B cell (primary cell): ENCODE results near the gene TMCC3. TPM values are rescaled to one million over a fixed set of nuclear protein-coding genes. Genes with fewer than 3 reads are reported as not detected.

Source experiments
- ATAC-seq: fragments of 200-7000 bp; cut with Tn5 transposase; one replicate; pipeline ENCODE4 v1.10.0; 2021; ENCODE audit warnings: low read depth, mild to moderate bottlenecking, moderate number of reproducible peaks, moderate library complexity
- CTCF ChIA-PET: fragments of 350-600 bp; sonication (Branson Sonifier 250); formaldehyde crosslinking; loops from one replicate; lab custom pipeline; 2021; ENCODE audit warnings: antibody characterized with exemption, inconsistent platforms; lab: Charles Lee
- POLR2A ChIA-PET: fragments of 350-600 bp; sonication (Branson Sonifier 250); formaldehyde crosslinking; loops from one replicate; lab custom pipeline; 2021; ENCODE audit warnings: antibody characterized with exemption; lab: Charles Lee
- DNase-seq: peaks from one replicate; pipeline ENCODE4 v3.0.0; 2013
- H2AFZ ChIP-seq: 2 replicates; pipeline ENCODE4 v1.6.1; 2012; ENCODE audit warnings: mild to moderate bottlenecking, low read depth, low read length; ENCODE audit not compliant: insufficient read depth, poor library complexity, severe bottlenecking
- H3K27ac ChIP-seq, 2 donors: 1 replicate in 1 of 2; 2 replicates in 1 of 2; pipeline ENCODE4 v1.5.1; 2012 to 2013; ENCODE audit warnings: low read length in 2 of 2, mild to moderate bottlenecking in 2 of 2, moderate library complexity in 1 of 2
- H3K27me3 ChIP-seq, 4 experiments: fragments of 200-600 bp in 1 of 4; sonication (generic) in 1 of 4; replicated peaks in 1 of 4; 1 replicate in 2 of 4; 2 replicates in 2 of 4; pipeline versions ENCODE4 v1.6.1 to v1.7.0; 2013 to 2016; ENCODE audit warnings: low read length in 3 of 4, mild to moderate bottlenecking in 2 of 4, mixed read lengths in 1 of 4, moderate library complexity in 1 of 4; ENCODE audit not compliant: insufficient read depth in 4 of 4, control insufficient read depth in 3 of 4; ENCODE audit errors: control extremely low read depth in 1 of 4
- H3K36me3 ChIP-seq, 2 experiments: replicated peaks in 1 of 2; 1 replicate in 1 of 2; 2 replicates in 1 of 2; pipeline versions ENCODE4 v1.6.1 to v1.7.1; 2013; ENCODE audit warnings: low read length in 1 of 2; ENCODE audit not compliant: insufficient read depth in 2 of 2, control insufficient read depth in 1 of 2; ENCODE audit errors: control extremely low read depth in 1 of 2, extremely low read depth in 1 of 2
- H3K4me1 ChIP-seq, 2 donors: fragments of 200-600 bp in 1 of 2; sonication (generic) in 1 of 2; 1 replicate in 1 of 2; 2 replicates in 1 of 2; pipeline versions ENCODE4 v1.5.1 to v1.6.1; 2013 to 2017; ENCODE audit warnings: low read length in 2 of 2; ENCODE audit not compliant: control insufficient read depth in 2 of 2, insufficient read depth in 2 of 2
- H3K4me2 ChIP-seq: replicated peaks from 2 replicates; pipeline ENCODE3; 2012; ENCODE audit warnings: mild to moderate bottlenecking, low read depth, low read length; ENCODE audit not compliant: poor library complexity, severe bottlenecking
- H3K4me3 ChIP-seq, 5 experiments: fragments of 200-600 bp in 1 of 5; sonication (generic) in 1 of 5; 1 replicate in 3 of 5; 2 replicates in 2 of 5; pipeline versions ENCODE4 v1.5.1 to v1.7.0; 2011 to 2016; ENCODE audit warnings: low read length in 4 of 5, mild to moderate bottlenecking in 4 of 5, low read depth in 2 of 5, control low read depth in 1 of 5, moderate library complexity in 1 of 5; ENCODE audit not compliant: insufficient read depth in 1 of 5; ENCODE audit errors: control extremely low read depth in 1 of 5, extremely low read depth in 1 of 5
- H3K79me2 ChIP-seq: fragments of 200-600 bp; sonication (generic); one replicate; pipeline ENCODE4 v1.6.0; 2016; ENCODE audit warnings: low read length; ENCODE audit not compliant: control insufficient read depth, insufficient read depth
- H3K9ac ChIP-seq: fragments of 200-600 bp; sonication (generic); 2 replicates; pipeline ENCODE4 v1.6.1; 2017; ENCODE audit warnings: mild to moderate bottlenecking, low read length, moderate library complexity
- H3K9me3 ChIP-seq, 3 donors: one replicate each; pipeline versions ENCODE4 v1.6.1 to v1.7.1; 2013; ENCODE audit warnings: low read length in 2 of 3; ENCODE audit not compliant: control insufficient read depth in 2 of 3, insufficient read depth in 1 of 3; ENCODE audit errors: control extremely low read depth in 1 of 3
- H4K20me1 ChIP-seq: 2 replicates; pipeline ENCODE4 v1.6.0; 2012; ENCODE audit warnings: mild to moderate bottlenecking, low read length; ENCODE audit not compliant: insufficient read depth, control insufficient read depth, poor library complexity, severe bottlenecking
- H3K27ac Mint-ChIP-seq: one replicate; pipeline ENCODE4 v1.8.0; 2021; ENCODE audit warnings: mixed read lengths
- H3K27me3 Mint-ChIP-seq: one replicate; pipeline ENCODE4 v1.8.0; 2021; ENCODE audit warnings: mixed read lengths
- H3K4me1 Mint-ChIP-seq: one replicate; pipeline ENCODE4 v1.8.0; 2021; ENCODE audit warnings: mixed read lengths
- H3K4me3 Mint-ChIP-seq: one replicate; pipeline ENCODE4 v1.8.0; 2021; ENCODE audit warnings: mixed read lengths
- H3K9me3 Mint-ChIP-seq: one replicate; pipeline ENCODE4 v1.8.0; 2022; ENCODE audit warnings: mixed read lengths; ENCODE audit not compliant: insufficient read depth
- EZH2 ChIP-seq: IDR thresholded peaks from 2 replicates; pipeline ENCODE4 v1.6.1; 2012; ENCODE audit warnings: borderline replicate concordance, low read depth, mild to moderate bottlenecking, moderate library complexity, low read length; ENCODE audit not compliant: insufficient read depth, poor library complexity, severe bottlenecking
- WGBS: methylation state at CpG from one replicate; pipeline ENCODE4 v1.1.5; 2013; ENCODE audit warnings: missing lambda C conversion rate; ENCODE audit not compliant: insufficient coverage; 5-methylcytosine and 5-hydroxymethylcytosine counted together
- intact Hi-C: fragments of 100-400 bp; cut with micrococcal nuclease; formaldehyde crosslinking; loops from one replicate; pipeline ENCODE4 v1.10.0; 2022
- polyA plus RNA-seq: library from polyadenylated mRNA; depleted of rRNA; stranded (reverse); fragments of >200 nt; gene quantifications from 2 replicates; pipeline ENCODE4 v1.2.3, GENCODE V29; 2012
- total RNA-seq, 2 donors: library from RNA; stranded (reverse); fragments of 120-200 nt in 1 of 2; gene quantifications; 1 replicate in 1 of 2; 2 replicates in 1 of 2; pipeline versions ENCODE4 v1.2.3 to v1.2.4, GENCODE V29; 2013 to 2022
- TF ChIP-seq, protein P1 (sequence below): fragments of 200-600 bp; IDR thresholded peaks from one replicate; pipeline ENCODE4 v1.8.0; 2022; ENCODE audit warnings: antibody characterized with exemption, mild to moderate bottlenecking

The TMCC3 gene
- total and polyA plus RNA-seq, 2 donors (not counting 1 experiment from before 2014, with no cell fraction given) = 4.5 to 8.8 TPM

DNA sequence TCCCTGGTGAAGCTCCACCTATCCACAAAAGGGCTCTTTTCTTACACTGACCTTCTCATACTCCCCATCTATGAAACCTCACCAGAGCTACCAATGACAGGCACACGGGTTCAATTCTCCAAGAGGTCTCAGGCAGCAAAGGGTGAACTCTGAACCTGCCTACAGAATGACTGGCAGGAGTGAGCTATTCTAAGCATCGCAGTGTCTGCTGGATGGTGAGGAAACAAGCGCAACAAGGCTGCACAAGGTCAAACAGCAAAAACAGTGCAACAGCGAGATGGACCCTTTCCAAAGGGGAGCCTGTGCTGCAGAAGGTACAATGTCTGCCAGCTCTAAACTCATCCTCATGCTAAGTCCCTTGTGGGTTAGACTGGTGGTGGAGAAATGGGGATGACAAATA lies 22.0 kb downstream of the TMCC3 start:
- no peaks in the 10 kb centered on the region for H3K4me1 ChIP-seq
- TF ChIP-seq EZH2 = no peak
- TF ChIP-seq, protein P1, sequence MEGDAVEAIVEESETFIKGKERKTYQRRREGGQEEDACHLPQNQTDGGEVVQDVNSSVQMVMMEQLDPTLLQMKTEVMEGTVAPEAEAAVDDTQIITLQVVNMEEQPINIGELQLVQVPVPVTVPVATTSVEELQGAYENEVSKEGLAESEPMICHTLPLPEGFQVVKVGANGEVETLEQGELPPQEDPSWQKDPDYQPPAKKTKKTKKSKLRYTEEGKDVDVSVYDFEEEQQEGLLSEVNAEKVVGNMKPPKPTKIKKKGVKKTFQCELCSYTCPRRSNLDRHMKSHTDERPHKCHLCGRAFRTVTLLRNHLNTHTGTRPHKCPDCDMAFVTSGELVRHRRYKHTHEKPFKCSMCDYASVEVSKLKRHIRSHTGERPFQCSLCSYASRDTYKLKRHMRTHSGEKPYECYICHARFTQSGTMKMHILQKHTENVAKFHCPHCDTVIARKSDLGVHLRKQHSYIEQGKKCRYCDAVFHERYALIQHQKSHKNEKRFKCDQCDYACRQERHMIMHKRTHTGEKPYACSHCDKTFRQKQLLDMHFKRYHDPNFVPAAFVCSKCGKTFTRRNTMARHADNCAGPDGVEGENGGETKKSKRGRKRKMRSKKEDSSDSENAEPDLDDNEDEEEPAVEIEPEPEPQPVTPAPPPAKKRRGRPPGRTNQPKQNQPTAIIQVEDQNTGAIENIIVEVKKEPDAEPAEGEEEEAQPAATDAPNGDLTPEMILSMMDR = no peak
- ATAC-seq (no peak), DNase-seq (no peak)
- no peak overlapping the region for H3K4me2 ChIP-seq
- peaks cover 0 to 3% of the 10 kb centered on the region in 2 experiments for H3K36me3 ChIP-seq
- peaks cover 13% of the 10 kb centered on the region for H3K79me2 ChIP-seq
- 100% methylated on average over 3 of the region's 4 CpGs for WGBS
- no peaks in the 10 kb centered on the region for H3K27me3 Mint-ChIP-seq
- no peak overlapping the region for H2AFZ ChIP-seq
- peaks cover 4% of the 10 kb centered on the region for H3K9me3 Mint-ChIP-seq
- peaks cover 12% of the 10 kb centered on the region for H4K20me1 ChIP-seq
- intact Hi-C loops = no loop called here
- no peaks in the 10 kb centered on the region for H3K27me3 ChIP-seq
- no peak overlapping the region for H3K4me3 Mint-ChIP-seq
- H3K4me1 Mint-ChIP-seq = peaks cover under 1% of the 10 kb centered on the region
- H3K4me3 ChIP-seq = no peak overlapping the region
- H3K27ac ChIP-seq = no peak overlapping the region
- H3K27ac Mint-ChIP-seq = no peak overlapping the region
- peaks cover 0 to 21% (median 4%) of the 10 kb centered on the region in 3 donors for H3K9me3 ChIP-seq
- no peak overlapping the region for H3K9ac ChIP-seq
- ChIA-PET CTCF (interaction anchor here (0.6 kb wide), 1 partner anchor 793 kb away, joined by 3 read pairs; no protein-coding TSS in a partner anchor), POLR2A (no interaction called here)

DNA sequence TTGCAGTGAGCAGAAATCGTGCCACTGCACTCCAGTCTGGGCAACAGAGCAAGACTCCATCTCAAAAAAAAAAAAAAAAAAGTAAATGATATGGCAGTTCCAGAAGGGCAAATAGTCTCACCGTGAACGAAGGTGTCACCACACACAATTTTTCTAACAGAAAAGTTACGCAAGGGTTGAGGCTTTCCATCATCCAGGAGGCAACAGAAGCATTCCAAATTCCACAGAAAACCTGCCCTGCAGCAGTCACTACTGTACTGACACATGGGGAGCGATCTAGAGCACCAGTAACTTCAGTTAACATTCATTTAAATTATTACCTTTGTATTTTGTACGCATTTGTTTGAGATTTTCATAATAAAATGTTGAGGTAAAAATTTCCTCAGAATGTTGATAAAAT lies 24.8 kb downstream of the TMCC3 start:
- H3K9me3 ChIP-seq = peaks cover 0 to 21% (median 4%) of the 10 kb centered on the region in 3 donors
- peaks cover 4% of the 10 kb centered on the region for H4K20me1 ChIP-seq
- H3K36me3 ChIP-seq = peaks cover 0 to 3% of the 10 kb centered on the region in 2 experiments
- WGBS = 100% methylated on average over 3 of the region's 6 CpGs
- no peak for DNase-seq
- H3K9ac ChIP-seq = no peak overlapping the region
- H3K27ac ChIP-seq = no peak overlapping the region
- no peak for ATAC-seq
- TF ChIP-seq, protein P1 = no peak
- TF ChIP-seq EZH2 = no peak
- H3K79me2 ChIP-seq = peaks cover 11% of the 10 kb centered on the region
- H3K4me2 ChIP-seq = no peak overlapping the region
- Mint-ChIP-seq H3K4me1 (peaks cover 19% of the 10 kb centered on the region), H3K4me3 (no peak overlapping the region), H3K27me3 (no peaks in the 10 kb centered on the region), H3K27ac (no peak overlapping the region), H3K9me3 (peaks cover 4% of the 10 kb centered on the region)
- intact Hi-C loops = no loop called here
- POLR2A ChIA-PET = no interaction called here
- CTCF ChIA-PET = no interaction called here
- no peak overlapping the region for H3K4me3 ChIP-seq
- H3K27me3 ChIP-seq = no peaks in the 10 kb centered on the region
- no peak overlapping the region for H2AFZ ChIP-seq
- peaks cover 11 to 12% of the 10 kb centered on the region in 2 donors for H3K4me1 ChIP-seq
